Lower lobe of right lung (tissue), 2 donors: ENCODE data around the gene GP2. TPM values are rescaled to one million over a fixed set of nuclear protein-coding genes. Genes with fewer than 3 reads are reported as not detected.

ENCODE experiments used
- ATAC-seq, 2 donors: fragments of 200-7000 bp; cut with Tn5 transposase; one replicate each; pipeline ENCODE4 v1.9.1; 2020 to 2022; ENCODE audit warnings: mild to moderate bottlenecking in 2 of 2, moderate library complexity in 2 of 2
- DNase-seq: peaks from one replicate; pipeline ENCODE4 v3.0.0-alpha.2; 2020
- H3K27ac ChIP-seq: fragments of 200-600 bp; one replicate; pipeline ENCODE4 v1.8.0; 2022
- H3K27me3 ChIP-seq: fragments of 200-600 bp; one replicate; pipeline ENCODE4 v1.8.0; 2022; ENCODE audit warnings: low read depth
- H3K36me3 ChIP-seq: fragments of 200-600 bp; one replicate; pipeline ENCODE4 v1.8.0; 2022; ENCODE audit warnings: mild to moderate bottlenecking
- H3K4me1 ChIP-seq: fragments of 200-600 bp; one replicate; pipeline ENCODE4 v1.8.0; 2022
- H3K4me3 ChIP-seq: fragments of 200-600 bp; one replicate; pipeline ENCODE4 v1.8.0; 2022; ENCODE audit warnings: mild to moderate bottlenecking
- H3K9me3 ChIP-seq: fragments of 200-600 bp; one replicate; pipeline ENCODE4 v1.8.0; 2022
- CTCF ChIP-seq: fragments of 200-600 bp; IDR thresholded peaks from one replicate; pipeline ENCODE4 v1.8.0; 2022; ENCODE audit warnings: antibody characterized with exemption, mild to moderate bottlenecking
- intact Hi-C: fragments of 100-400 bp; cut with DNase I; formaldehyde crosslinking; loops from one replicate; pipeline ENCODE4 v1.11.0; 2022
- total RNA-seq: library from RNA; stranded (reverse); fragmentation: NEBNext Ultra II Directional; extraction: Animal tissue kit (Norgen Biotek cat#: 25700); gene quantifications from one replicate; pipeline ENCODE4 v1.2.1, GENCODE V29; 2021
- donor health status: DM: no; HTN: yes; CAD: no; lungs with severe emphysema.

Gene GP2
- total RNA-seq, 1 donor from 2014 or later, result 0.18 TPM

GRCh38 chr16:20262248-20262647 is 65.1 kb downstream of the GP2 start:
- no peaks in the 10 kb centered on the region for H3K36me3 ChIP-seq

GRCh38 chr16:20260215-20261009 is 66.9 kb downstream of the GP2 start:
- intact Hi-C loops, result no loop called here
- TF ChIP-seq CTCF, result no peak
- Histone ChIP-seq H3K4me1 (no peaks in the 10 kb centered on the region), H3K27me3 (no peaks in the 10 kb centered on the region), H3K4me3 (no peak overlapping the region), H3K9me3 (no peaks in the 10 kb centered on the region), H3K27ac (no peak overlapping the region), H3K36me3 (no peaks in the 10 kb centered on the region)
- ATAC-seq, result no peak
- no peak for DNase-seq

More at GRCh38 chr16:20262248-20262647, 65.1 kb downstream of the GP2 start:
- Histone ChIP-seq H3K4me1 (no peaks in the 10 kb centered on the region), H3K4me3 (no peak overlapping the region), H3K9me3 (no peaks in the 10 kb centered on the region), H3K27ac (no peak overlapping the region), H3K27me3 (no peaks in the 10 kb centered on the region)
- intact Hi-C loops, result no loop called here
- ATAC-seq, result no peak
- DNase-seq, result no peak
- TF ChIP-seq CTCF, result no peak

Other genes with a start within 250 kb of the GP2 start
- not detected for gene UMOD, start 25.2 kb upstream of the GP2 start, total RNA-seq
- gene PDILT, start 77.2 kb upstream of the GP2 start, total RNA-seq, result not detected
- 4.3 TPM for gene ACSM5, start 82.0 kb upstream of the GP2 start, total RNA-seq
- gene ACSM2A, start 124.0 kb upstream of the GP2 start, total RNA-seq, result not detected
- not detected for gene ACSM2B, start 248.9 kb upstream of the GP2 start, total RNA-seq